GM10266 (cell line): ENCODE data around the gene GCLC.

Experiments
- DNase-seq: peaks from one replicate; pipeline ENCODE4 v3.0.0; 2012; ENCODE audit errors: extremely low spot score
- CTCF ChIP-seq: IDR thresholded peaks from 2 replicates; pipeline ENCODE4 v1.5.1; 2012; ENCODE audit warnings: mild to moderate bottlenecking, low read depth; ENCODE audit not compliant: control insufficient read depth, insufficient read depth; ENCODE audit errors: missing control alignments

GCLC gene

GRCh38 chr6:53529324-53530036 is 15.4 kb downstream of the GCLC start:
- TF ChIP-seq CTCF: no peak
- no peak for DNase-seq

GRCh38 chr6:53528107-53528506 is 16.8 kb downstream of the GCLC start:
- TF ChIP-seq CTCF: no peak
- DNase-seq: no peak

GRCh38 chr6:53527249-53527765 is 17.6 kb downstream of the GCLC start:
- no peak for TF ChIP-seq CTCF
- no peak for DNase-seq

- TF ChIP-seq CTCF: no peak
- no peak for DNase-seq
Measured at GRCh38 chr6:53526000-53526399, 18.9 kb downstream of the GCLC start.

- DNase-seq: no peak
- no peak for TF ChIP-seq CTCF
Measured at GRCh38 chr6:53524455-53524815, 20.5 kb downstream of the GCLC start.

- no peak for TF ChIP-seq CTCF
- DNase-seq: no peak
Measured at GRCh38 chr6:53523511-53524454, 21.1 kb downstream of the GCLC start.

GRCh38 chr6:53520320-53520928 is 24.5 kb downstream of the GCLC start:
- DNase-seq: no peak
- no peak for TF ChIP-seq CTCF
